Hematopoietic multipotent progenitor cell treated with erythropoietin and hydrocortisone succinate and interleukin-3 and kit ligand, for 17 days (in vitro differentiated cells): ENCODE results near the gene KIAA1614.
"Not testable (repeated sequence)": the region's sequence is repeated elsewhere in the genome, so short reads cannot be mapped to it uniquely, and the experiment has no call there.

ENCODE experiments used
- DNase-seq: peaks from one replicate; pipeline ENCODE4 v3.0.0-alpha.2; 2015; ENCODE audit warnings: low spot score

The KIAA1614 gene

GRCh38 chr1:180941518-180942275 is 29.0 kb downstream of the KIAA1614 start:
- no peak for DNase-seq

- DNase-seq: no peak
These were observed 32.5 kb downstream of the KIAA1614 start for GRCh38 chr1:180945151-180945550.

GRCh38 chr1:180945551-180945950 is 32.9 kb downstream of the KIAA1614 start:
- DNase-seq: no peak

GRCh38 chr1:180946056-180946455 is 33.4 kb downstream of the KIAA1614 start:
- DNase-seq: no peak

- no peak for DNase-seq
These were observed 34.1 kb downstream of the KIAA1614 start for GRCh38 chr1:180946541-180947498.

- no peak for DNase-seq
These were observed 34.8 kb downstream of the KIAA1614 start for GRCh38 chr1:180947499-180947885.

GRCh38 chr1:180947901-180948640 is 35.4 kb downstream of the KIAA1614 start:
- DNase-seq: no peak

- DNase-seq: no peak
These were observed 36.2 kb downstream of the KIAA1614 start for GRCh38 chr1:180948641-180949615.

- no peak for DNase-seq
These were observed 36.9 kb downstream of the KIAA1614 start for GRCh38 chr1:180949616-180950000.

GRCh38 chr1:180950321-180950720 is 37.6 kb downstream of the KIAA1614 start:
- no peak for DNase-seq

- DNase-seq: no peak
These were observed 38.6 kb downstream of the KIAA1614 start for GRCh38 chr1:180951186-180951745.

- DNase-seq: no peak
These were observed 39.3 kb downstream of the KIAA1614 start for GRCh38 chr1:180951836-180952656.

GRCh38 chr1:180952657-180953013 is 39.9 kb downstream of the KIAA1614 start:
- DNase-seq: no peak

- DNase-seq: no peak
These were observed 40.8 kb downstream of the KIAA1614 start for GRCh38 chr1:180953291-180954004.

GRCh38 chr1:180954005-180954800 is 41.5 kb downstream of the KIAA1614 start:
- peak; percentile 42 for DNase-seq

GRCh38 chr1:180954801-180955165 is 42.1 kb downstream of the KIAA1614 start:
- DNase-seq: no peak

- no peak for DNase-seq
These were observed 43.4 kb downstream of the KIAA1614 start for GRCh38 chr1:180956028-180956640.

- DNase-seq: not testable (repeated sequence)
These were observed 46.9 kb downstream of the KIAA1614 start for GRCh38 chr1:180959620-180960019.
